Measurements from ENCODE around the gene ACAP3. TPM values are rescaled to one million over a fixed set of nuclear protein-coding genes. Genes with fewer than 3 reads are reported as not detected.

Gene ACAP3
- total and polyA plus RNA-seq, 2 experiments from 2014 or later: 8.1 to 31.9 TPM

GRCh38 chr1:1354271-1355247, 46.8 kb upstream of the ACAP3 start:
- Histone ChIP-seq H4K20me1 (replicated peaks; ENCODE audit: insufficient read depth) (no peaks in the 10 kb centered on the region; the same call in 1 of the 2 replicates), H3K36me3 (ENCODE audit: insufficient read depth) (no peaks in the 10 kb centered on the region), H3K4me1 (ENCODE audit: insufficient read depth) (peaks cover 32% of the 10 kb centered on the region), H3K4me2 (peak overlapping the region; percentile 90), H3K27ac (ENCODE audit: low read depth) (no peak overlapping the region), H3K9me2 (ENCODE audit: insufficient read depth) (no peaks in the 10 kb centered on the region), H2AFZ (no peak overlapping the region), H3K27me3 (ENCODE audit: insufficient read depth) (peaks cover 28% of the 10 kb centered on the region), H3F3A (replicated peaks; ENCODE audit: low read depth) (peaks cover 25% of the 10 kb centered on the region), H3K79me2 (replicated peaks; ENCODE audit: insufficient read depth) (no peaks in the 10 kb centered on the region), H3K4me3 (peak overlapping the region; percentile 69)
- Mint-ChIP-seq H3K9me3 (no peaks in the 10 kb centered on the region), H3K4me3 (peak overlapping the region; percentile 74), H3K27me3 (ENCODE audit: insufficient read depth, low read depth, poor library complexity) (peaks cover 39% of the 10 kb centered on the region), H3K4me1 (peaks cover 27% of the 10 kb centered on the region), H3K27ac (no peak overlapping the region), H3K36me3 (ENCODE audit: low read depth) (no peaks in the 10 kb centered on the region)
- TF ChIP-seq REST (IDR thresholded peaks at IDR 0.05; ENCODE audit: unreplicated experiment) (no peak), EZH2 (IDR thresholded peaks at IDR 0.05; ENCODE audit: low read depth, unreplicated experiment) (peak; percentile 53)
- DNase-seq (ENCODE audit: low spot score) (no peak), ATAC-seq (no peak)

GRCh38 chr1:1353389-1354151, 45.8 kb upstream of the ACAP3 start:
- H3K79me2 ChIP-seq (replicated peaks; ENCODE audit: insufficient read depth): no peaks in the 10 kb centered on the region
- DNase-seq (ENCODE audit: low spot score) (peak; percentile 80), ATAC-seq (peak; percentile 39)
- Mint-ChIP-seq H3K27ac (no peak overlapping the region), H3K27me3 (ENCODE audit: insufficient read depth, low read depth, poor library complexity) (peaks cover 34% of the 10 kb centered on the region), H3K4me1 (peaks cover 23% of the 10 kb centered on the region), H3K36me3 (ENCODE audit: low read depth) (no peaks in the 10 kb centered on the region), H3K4me3 (peak overlapping the region; percentile 74), H3K9me3 (no peaks in the 10 kb centered on the region)
- peaks cover 31% of the 10 kb centered on the region for H3K4me1 ChIP-seq (ENCODE audit: insufficient read depth)
- H3F3A ChIP-seq (replicated peaks; ENCODE audit: low read depth): peaks cover 25% of the 10 kb centered on the region
- H3K4me2 ChIP-seq: peak overlapping the region; percentile 90
- H3K27me3 ChIP-seq (ENCODE audit: insufficient read depth): peaks cover 28% of the 10 kb centered on the region
- H3K4me3 ChIP-seq: peak overlapping the region; percentile 69
- no peaks in the 10 kb centered on the region for H3K9me2 ChIP-seq (ENCODE audit: insufficient read depth)
- H3K27ac ChIP-seq (ENCODE audit: low read depth): no peak overlapping the region
- H3K36me3 ChIP-seq (ENCODE audit: insufficient read depth): no peaks in the 10 kb centered on the region
- H4K20me1 ChIP-seq (replicated peaks; ENCODE audit: insufficient read depth): no peaks in the 10 kb centered on the region; the same call in 1 of the 2 replicates
- no peak overlapping the region for H2AFZ ChIP-seq
- no peak for TF ChIP-seq REST (IDR thresholded peaks at IDR 0.05; ENCODE audit: unreplicated experiment)
- no peak for TF ChIP-seq STAT1 (IDR thresholded peaks at IDR 0.05; ENCODE audit: unreplicated experiment)
- TF ChIP-seq NANOG (IDR thresholded peaks at IDR 0.05; ENCODE audit: borderline replicate concordance): no peak
- TF ChIP-seq POLR2AphosphoS5 (IDR thresholded peaks at IDR 0.05; ENCODE audit: low read depth): peak; percentile 35; the same call in 1 of the 2 replicates
- no peak for TF ChIP-seq ZNF331 (CRISPR knock-in tag; IDR thresholded peaks at IDR 0.05; ENCODE audit: low read depth)
- TF ChIP-seq EZH2 (IDR thresholded peaks at IDR 0.05; ENCODE audit: low read depth, unreplicated experiment): no peak

Measured in GM23338 (cell line).